ENCODE data around the gene ZFR.
"Not testable (repeated sequence)": the region's sequence is repeated elsewhere in the genome, so short reads cannot be mapped to it uniquely, and the experiment has no call there.

Gene ZFR

GRCh38 chr5:32339198-32339597 lies 105.3 kb downstream of the ZFR start:
- no peak overlapping the region for H3K4me3 Mint-ChIP-seq
- no peaks in the 10 kb centered on the region for H3K27me3 Mint-ChIP-seq
- peaks cover 8% of the 10 kb centered on the region for H3K9me3 Mint-ChIP-seq
- H3K4me1 Mint-ChIP-seq (ENCODE audit: low read depth): no peaks in the 10 kb centered on the region
- no peak overlapping the region for H3K27ac Mint-ChIP-seq
- peaks cover 4% of the 10 kb centered on the region for H3K36me3 Mint-ChIP-seq (ENCODE audit: low read depth)

- H3K4me1 Mint-ChIP-seq (ENCODE audit: low read depth): no peaks in the 10 kb centered on the region
- H3K27ac Mint-ChIP-seq: no peak overlapping the region
- no peaks in the 10 kb centered on the region for H3K36me3 Mint-ChIP-seq (ENCODE audit: low read depth)
- no peaks in the 10 kb centered on the region for H3K9me3 Mint-ChIP-seq
- no peaks in the 10 kb centered on the region for H3K27me3 Mint-ChIP-seq
- H3K4me3 Mint-ChIP-seq: no peak overlapping the region
Measured at GRCh38 chr5:32332966-32333365, 111.6 kb downstream of the ZFR start.

- Mint-ChIP-seq H3K36me3 (ENCODE audit: low read depth) (no peaks in the 10 kb centered on the region), H3K9me3 (no peaks in the 10 kb centered on the region), H3K4me1 (ENCODE audit: low read depth) (no peaks in the 10 kb centered on the region), H3K27ac (no peak overlapping the region), H3K4me3 (no peak overlapping the region), H3K27me3 (no peaks in the 10 kb centered on the region)
Measured at GRCh38 chr5:32332361-32332760, 112.2 kb downstream of the ZFR start.

- Mint-ChIP-seq H3K4me1 (ENCODE audit: low read depth) (no peaks in the 10 kb centered on the region), H3K27ac (no peak overlapping the region), H3K36me3 (ENCODE audit: low read depth) (no peaks in the 10 kb centered on the region), H3K4me3 (no peak overlapping the region), H3K27me3 (no peaks in the 10 kb centered on the region), H3K9me3 (no peaks in the 10 kb centered on the region)
Measured at GRCh38 chr5:32331935-32332274, 112.6 kb downstream of the ZFR start.

- Mint-ChIP-seq H3K4me1 (ENCODE audit: low read depth) (no peaks in the 10 kb centered on the region), H3K36me3 (ENCODE audit: low read depth) (no peaks in the 10 kb centered on the region), H3K27me3 (no peaks in the 10 kb centered on the region), H3K4me3 (no peak overlapping the region), H3K9me3 (no peaks in the 10 kb centered on the region), H3K27ac (no peak overlapping the region)
Measured at GRCh38 chr5:32331217-32331934, 113.2 kb downstream of the ZFR start.

GRCh38 chr5:32330126-32330971 lies 114.2 kb downstream of the ZFR start:
- no peaks in the 10 kb centered on the region for H3K36me3 Mint-ChIP-seq (ENCODE audit: low read depth)
- H3K27ac Mint-ChIP-seq: no peak overlapping the region
- H3K4me1 Mint-ChIP-seq (ENCODE audit: low read depth): no peaks in the 10 kb centered on the region
- no peak overlapping the region for H3K4me3 Mint-ChIP-seq
- no peaks in the 10 kb centered on the region for H3K9me3 Mint-ChIP-seq
- no peaks in the 10 kb centered on the region for H3K27me3 Mint-ChIP-seq

GRCh38 chr5:32329395-32329834 lies 115.1 kb downstream of the ZFR start:
- H3K27me3 Mint-ChIP-seq: no peaks in the 10 kb centered on the region
- no peak overlapping the region for H3K4me3 Mint-ChIP-seq
- H3K4me1 Mint-ChIP-seq (ENCODE audit: low read depth): no peaks in the 10 kb centered on the region
- no peaks in the 10 kb centered on the region for H3K36me3 Mint-ChIP-seq (ENCODE audit: low read depth)
- no peaks in the 10 kb centered on the region for H3K9me3 Mint-ChIP-seq
- H3K27ac Mint-ChIP-seq: no peak overlapping the region

- no peak overlapping the region for H3K4me3 Mint-ChIP-seq
- H3K9me3 Mint-ChIP-seq: peaks cover 5% of the 10 kb centered on the region
- no peaks in the 10 kb centered on the region for H3K27me3 Mint-ChIP-seq
- H3K36me3 Mint-ChIP-seq (ENCODE audit: low read depth): no peaks in the 10 kb centered on the region
- H3K4me1 Mint-ChIP-seq (ENCODE audit: low read depth): no peaks in the 10 kb centered on the region
- H3K27ac Mint-ChIP-seq: no peak overlapping the region
Measured at GRCh38 chr5:32326216-32326772, 118.2 kb downstream of the ZFR start.

GRCh38 chr5:32325616-32326015 lies 118.9 kb downstream of the ZFR start:
- Mint-ChIP-seq H3K4me3 (no peak overlapping the region), H3K27me3 (no peaks in the 10 kb centered on the region), H3K9me3 (peaks cover 5% of the 10 kb centered on the region), H3K27ac (no peak overlapping the region), H3K36me3 (ENCODE audit: low read depth) (no peaks in the 10 kb centered on the region), H3K4me1 (ENCODE audit: low read depth) (no peaks in the 10 kb centered on the region)

GRCh38 chr5:32325062-32325461 lies 119.5 kb downstream of the ZFR start:
- no peaks in the 10 kb centered on the region for H3K4me1 Mint-ChIP-seq (ENCODE audit: low read depth)
- H3K4me3 Mint-ChIP-seq: no peak overlapping the region
- H3K36me3 Mint-ChIP-seq (ENCODE audit: low read depth): no peaks in the 10 kb centered on the region
- H3K27me3 Mint-ChIP-seq: no peaks in the 10 kb centered on the region
- no peak overlapping the region for H3K27ac Mint-ChIP-seq
- peaks cover 5% of the 10 kb centered on the region for H3K9me3 Mint-ChIP-seq

- no peak overlapping the region for H3K4me3 Mint-ChIP-seq
- no peak overlapping the region for H3K27ac Mint-ChIP-seq
- no peaks in the 10 kb centered on the region for H3K36me3 Mint-ChIP-seq (ENCODE audit: low read depth)
- peaks cover 5% of the 10 kb centered on the region for H3K9me3 Mint-ChIP-seq
- H3K4me1 Mint-ChIP-seq (ENCODE audit: low read depth): no peaks in the 10 kb centered on the region
- no peaks in the 10 kb centered on the region for H3K27me3 Mint-ChIP-seq
Measured at GRCh38 chr5:32323741-32324140, 120.8 kb downstream of the ZFR start.

- Mint-ChIP-seq H3K27me3 (no peaks in the 10 kb centered on the region), H3K27ac (no peak overlapping the region), H3K4me1 (ENCODE audit: low read depth) (no peaks in the 10 kb centered on the region), H3K4me3 (no peak overlapping the region), H3K9me3 (peaks cover 5% of the 10 kb centered on the region), H3K36me3 (ENCODE audit: low read depth) (no peaks in the 10 kb centered on the region)
Measured at GRCh38 chr5:32322882-32323281, 121.7 kb downstream of the ZFR start.

- H3K9me3 Mint-ChIP-seq; H3K4me1 Mint-ChIP-seq (ENCODE audit: low read depth); H3K4me3 Mint-ChIP-seq; H3K36me3 Mint-ChIP-seq (ENCODE audit: low read depth); H3K27ac Mint-ChIP-seq; H3K27me3 Mint-ChIP-seq: not testable (repeated sequence)
Measured at GRCh38 chr5:32321787-32322186, 122.8 kb downstream of the ZFR start.

GRCh38 chr5:32320576-32320975 lies 124.0 kb downstream of the ZFR start:
- no peak overlapping the region for H3K4me3 Mint-ChIP-seq
- no peak overlapping the region for H3K27ac Mint-ChIP-seq
- no peaks in the 10 kb centered on the region for H3K4me1 Mint-ChIP-seq (ENCODE audit: low read depth)
- H3K36me3 Mint-ChIP-seq (ENCODE audit: low read depth): no peaks in the 10 kb centered on the region
- no peaks in the 10 kb centered on the region for H3K27me3 Mint-ChIP-seq
- peaks cover 5% of the 10 kb centered on the region for H3K9me3 Mint-ChIP-seq

- Mint-ChIP-seq H3K27ac (no peak overlapping the region), H3K36me3 (ENCODE audit: low read depth) (no peaks in the 10 kb centered on the region), H3K4me3 (no peak overlapping the region), H3K27me3 (no peaks in the 10 kb centered on the region), H3K9me3 (peaks cover 5% of the 10 kb centered on the region), H3K4me1 (ENCODE audit: low read depth) (no peaks in the 10 kb centered on the region)
Measured at GRCh38 chr5:32319926-32320543, 124.5 kb downstream of the ZFR start.
